HG03175 (cell line): ENCODE data around the gene STPG1.

Source experiments
- ATAC-seq: cut with Tn5 transposase; IDR thresholded peaks from one replicate; pipeline ENCODE4 v1.9.1; 2021; ENCODE audit warnings: mild to moderate bottlenecking, moderate library complexity; ENCODE audit not compliant: unreplicated experiment

Gene STPG1

GRCh38 chr1:24426744-24427544, 13.4 kb upstream of the STPG1 start:
- no peak for ATAC-seq

GRCh38 chr1:24425922-24426321, 12.3 kb upstream of the STPG1 start:
- no peak for ATAC-seq

GRCh38 chr1:24425441-24425840, 11.9 kb upstream of the STPG1 start:
- ATAC-seq, result no peak

GRCh38 chr1:24424990-24425389, 11.4 kb upstream of the STPG1 start:
- ATAC-seq, result no peak

GRCh38 chr1:24424207-24424606, 10.6 kb upstream of the STPG1 start:
- ATAC-seq, result no peak

- ATAC-seq, result no peak
Measured at GRCh38 chr1:24421502-24421901, 7.9 kb upstream of the STPG1 start.

GRCh38 chr1:24420547-24420946, 7.0 kb upstream of the STPG1 start:
- no peak for ATAC-seq

- no peak for ATAC-seq
Measured at GRCh38 chr1:24418898-24419628, 5.5 kb upstream of the STPG1 start.

GRCh38 chr1:24417681-24418080, 4.1 kb upstream of the STPG1 start:
- ATAC-seq, result no peak

GRCh38 chr1:24416666-24417391, 3.2 kb upstream of the STPG1 start:
- no peak for ATAC-seq

GRCh38 chr1:24415910-24416665, 2.5 kb upstream of the STPG1 start:
- ATAC-seq, result peak; percentile 4

- peak; percentile 93 for ATAC-seq
Measured at GRCh38 chr1:24415334-24415909, 1.8 kb upstream of the STPG1 start, which contains the start of gene NIPAL3. TSS of gene NIPAL3 (plus strand) at chr1:24415802. CDS start at chr1:24419548, 3,746 bp downstream.

- ATAC-seq, result no peak
Measured at GRCh38 chr1:24414775-24415333, 1.3 kb upstream of the STPG1 start.

- no peak for ATAC-seq
Measured at GRCh38 chr1:24412408-24412807, 1.2 kb downstream of the STPG1 start.

GRCh38 chr1:24411963-24412362, 1.6 kb downstream of the STPG1 start:
- no peak for ATAC-seq

GRCh38 chr1:24410750-24411149, 2.8 kb downstream of the STPG1 start:
- ATAC-seq, result no peak

GRCh38 chr1:24409535-24409934, 4.0 kb downstream of the STPG1 start:
- no peak for ATAC-seq

GRCh38 chr1:24406788-24407187, 6.8 kb downstream of the STPG1 start:
- ATAC-seq, result no peak

- no peak for ATAC-seq
Measured at GRCh38 chr1:24403806-24404205, 9.8 kb downstream of the STPG1 start.

- no peak for ATAC-seq
Measured at GRCh38 chr1:24400065-24400464, 13.5 kb downstream of the STPG1 start.
